Mesodermal cell (in vitro differentiated cells): ENCODE data around the gene GHSR. TPM values are rescaled to one million over a fixed set of nuclear protein-coding genes. Genes with fewer than 3 reads are reported as not detected.
"Not testable (repeated sequence)": the region's sequence is repeated elsewhere in the genome, so short reads cannot be mapped to it uniquely, and the experiment has no call there.

Experiments used
- H3K27ac ChIP-seq: 2 replicates; pipeline ENCODE4 v1.7.0; 2013; ENCODE audit warnings: mild to moderate bottlenecking, low read depth, low read length, moderate library complexity; ENCODE audit not compliant: severe bottlenecking
- H3K36me3 ChIP-seq: 2 replicates; pipeline ENCODE4 v1.7.1; 2013; ENCODE audit warnings: mild to moderate bottlenecking, low read length, moderate library complexity; ENCODE audit not compliant: control insufficient read depth, insufficient read depth
- H3K4me1 ChIP-seq: one replicate; pipeline ENCODE4 v1.7.1; 2013; ENCODE audit warnings: mild to moderate bottlenecking, low read length; ENCODE audit not compliant: insufficient read depth, control insufficient read depth, poor library complexity, severe bottlenecking
- H3K4me3 ChIP-seq: 2 replicates; pipeline ENCODE4 v1.7.0; 2013; ENCODE audit warnings: low read length, control low read depth, mild to moderate bottlenecking; ENCODE audit not compliant: insufficient read depth, poor library complexity, severe bottlenecking; ENCODE audit errors: extremely low read depth
- H3K9me3 ChIP-seq: 2 replicates; pipeline ENCODE4 v1.7.1; 2013; ENCODE audit warnings: mild to moderate bottlenecking, low read length, moderate library complexity; ENCODE audit not compliant: control insufficient read depth
- WGBS, 2 experiments: methylation state at CpG; one replicate each; pipeline ENCODE4 v1.1.5; 2013; ENCODE audit warnings: missing lambda C conversion rate in 2 of 2; ENCODE audit not compliant: insufficient coverage in 2 of 2; 5-methylcytosine and 5-hydroxymethylcytosine counted together
- polyA plus RNA-seq, 2 experiments: library from polyadenylated mRNA; stranded (reverse); fragments of 50-300 nt; gene quantifications; one replicate each; pipeline ENCODE4 v1.2.3, GENCODE V29; 2013

The GHSR gene
- polyA plus RNA-seq (2013, experiment 1 of 2) = not detected
- polyA plus RNA-seq (2013, experiment 2 of 2) = not detected

- Histone ChIP-seq H3K27ac (no peak within 1 kb of the TSS), H3K4me3 (no peak within 1 kb of the TSS), H3K9me3 (no peaks in the 10 kb centered on the region), H3K36me3 (no peaks in the 10 kb centered on the region), H3K4me1 (no peaks in the 10 kb centered on the region)
- WGBS, 2 experiments = 55 to 56% methylated on average over 49 to 60 of the region's 76 CpGs
Measured at GRCh38 chr3:172447611-172448579, at the start of gene GHSR. Gene GHSR (minus strand): TSS chr3:172448456. CDS start chr3:172448413, 43 bp downstream.

- not testable (repeated sequence) for H3K4me3 ChIP-seq, H3K36me3 ChIP-seq
- WGBS, 2 experiments = 0 to 78% methylated on average over 1 to 2 of the region's 4 CpGs
Measured at GRCh38 chr3:172490198-172490669, 42.0 kb upstream of the GHSR start.

DNA sequence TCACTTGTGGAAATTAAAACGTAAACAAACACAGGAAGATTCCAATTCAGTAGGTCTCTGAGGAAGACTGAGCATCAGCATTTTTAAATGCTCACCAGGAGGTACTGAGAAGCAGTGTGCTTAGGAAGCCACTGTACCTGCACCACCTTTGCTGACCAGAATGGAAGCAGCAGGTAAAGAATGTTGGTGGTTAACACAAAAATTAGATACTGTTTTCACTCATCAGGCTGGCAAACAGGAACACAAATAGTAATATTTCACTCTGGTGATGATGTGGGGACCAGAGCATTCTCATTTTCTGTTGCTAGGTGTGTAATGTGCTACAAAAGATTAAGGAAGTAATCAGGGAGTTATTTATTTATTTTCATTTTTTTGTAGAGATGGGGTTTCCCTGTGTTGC lies 29.9 kb upstream of the GHSR start:
- H3K27ac ChIP-seq = no peak overlapping the region
- H3K4me3 ChIP-seq = no peak overlapping the region
- no peaks in the 10 kb centered on the region for H3K36me3 ChIP-seq
- WGBS, 2 experiments = 77 to 100% methylated on average over 1 of the region's 1 CpG
- no peaks in the 10 kb centered on the region for H3K4me1 ChIP-seq
- H3K9me3 ChIP-seq = no peaks in the 10 kb centered on the region

More at GRCh38 chr3:172490198-172490669, 42.0 kb upstream of the GHSR start:
- not testable (repeated sequence) for H3K27ac ChIP-seq, H3K4me1 ChIP-seq, H3K9me3 ChIP-seq

DNA sequence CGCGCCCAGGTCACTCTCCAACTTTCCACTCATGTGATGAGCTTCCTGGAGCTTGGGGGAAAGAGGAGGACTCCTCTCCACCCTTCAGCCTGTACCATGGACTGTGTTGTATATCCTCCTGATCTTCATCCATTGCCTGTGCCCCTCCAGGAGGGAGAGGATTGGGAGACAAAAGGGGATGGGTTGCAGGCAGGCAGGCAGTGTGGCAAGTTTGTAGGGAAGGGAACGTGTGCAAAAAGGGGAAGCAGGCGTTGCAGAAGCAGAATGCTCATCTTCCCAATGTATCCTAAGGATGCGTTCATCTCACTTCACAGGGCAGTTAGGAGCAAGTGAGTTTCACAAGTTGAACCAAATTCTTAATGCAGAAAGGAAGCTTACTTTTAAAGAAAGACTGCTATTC lies 28.1 kb upstream of the GHSR start:
- Histone ChIP-seq H3K9me3 (no peaks in the 10 kb centered on the region), H3K4me1 (no peaks in the 10 kb centered on the region), H3K27ac (no peak overlapping the region), H3K36me3 (no peaks in the 10 kb centered on the region), H3K4me3 (no peak overlapping the region)
- WGBS, 2 experiments = 94 to 96% methylated on average over 3 to 4 of the region's 5 CpGs

DNA sequence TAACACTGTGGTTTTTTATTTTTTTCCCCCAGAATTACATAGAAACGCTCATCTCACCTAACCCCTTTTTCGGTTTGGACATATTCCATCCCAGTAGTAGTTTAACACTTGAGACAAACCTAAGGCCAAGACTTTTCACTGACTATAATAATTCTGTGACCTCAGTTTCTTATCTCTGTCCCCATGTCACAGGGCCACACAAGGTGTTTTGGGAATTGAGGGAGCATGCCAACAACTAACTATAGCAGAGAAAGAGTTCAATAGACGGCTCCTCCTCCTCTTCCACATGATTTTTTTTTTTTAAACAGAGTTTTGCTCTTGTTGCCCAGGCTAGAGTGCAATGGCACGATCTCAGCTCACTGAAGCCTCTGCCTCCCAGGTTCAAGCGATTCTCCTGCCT lies 27.4 kb upstream of the GHSR start:
- Histone ChIP-seq H3K27ac (no peak overlapping the region), H3K9me3 (no peaks in the 10 kb centered on the region), H3K4me3 (no peak overlapping the region), H3K4me1 (no peaks in the 10 kb centered on the region), H3K36me3 (no peaks in the 10 kb centered on the region)
- WGBS, 2 experiments = 91 to 100% methylated on average over 4 to 5 of the region's 5 CpGs

- H3K36me3 ChIP-seq = no peaks in the 10 kb centered on the region
- H3K27ac ChIP-seq = no peak overlapping the region
- H3K4me1 ChIP-seq = peaks cover 18% of the 10 kb centered on the region
- no peaks in the 10 kb centered on the region for H3K9me3 ChIP-seq
- no CpG with 5 or more reads among the region's 1 CpG for WGBS, 2 experiments
- H3K4me3 ChIP-seq = no peak overlapping the region
Measured at GRCh38 chr3:172471903-172472302, 23.6 kb upstream of the GHSR start.

- Histone ChIP-seq H3K27ac (no peak overlapping the region), H3K4me1 (peaks cover 19% of the 10 kb centered on the region)
- WGBS, 2 experiments = no CpG with 5 or more reads among the region's 1 CpG
Measured at GRCh38 chr3:172470588-172470987, 22.3 kb upstream of the GHSR start.

DNA sequence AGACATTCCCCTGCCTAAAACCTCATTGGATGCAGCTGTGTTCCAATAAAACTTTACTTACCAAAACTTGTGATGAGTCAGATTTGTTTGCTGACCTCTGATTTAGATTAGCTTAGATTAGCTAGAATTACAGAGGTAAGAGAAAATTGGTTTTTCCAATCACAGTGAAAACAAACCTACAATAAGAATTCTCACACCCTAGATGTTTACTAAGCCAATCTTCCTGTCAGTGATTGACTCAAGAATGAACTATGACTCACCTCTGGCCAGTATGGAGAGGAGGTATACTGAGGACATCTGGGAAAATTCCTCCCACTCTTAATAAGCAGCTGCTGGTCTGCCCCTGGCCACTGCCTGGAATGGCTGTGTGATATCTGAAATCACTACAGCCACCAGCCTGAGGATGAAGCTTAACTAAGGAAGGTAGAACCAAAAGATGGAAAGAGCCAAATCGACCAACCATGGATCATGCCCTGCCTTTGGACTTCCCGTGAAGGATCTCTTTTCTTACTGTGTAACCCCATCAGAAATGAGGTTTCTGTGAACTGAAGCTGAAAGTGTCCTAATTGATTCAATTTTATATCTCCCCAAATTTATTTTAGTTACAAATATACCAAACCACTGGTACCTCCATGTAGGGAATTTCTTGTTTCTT lies 19.0 kb upstream of the GHSR start:
- peaks cover 19% of the 10 kb centered on the region for H3K4me1 ChIP-seq
- WGBS, 2 experiments = 100% methylated on average over 1 of the region's 2 CpGs; no CpG with 5 or more reads in 1 of the 2 experiments
- no peaks in the 10 kb centered on the region for H3K36me3 ChIP-seq
- no peak overlapping the region for H3K4me3 ChIP-seq
- H3K9me3 ChIP-seq = no peaks in the 10 kb centered on the region
- peak overlapping the region; percentile 39 for H3K27ac ChIP-seq

More at GRCh38 chr3:172470588-172470987, 22.3 kb upstream of the GHSR start:
- Histone ChIP-seq H3K4me3 (no peak overlapping the region), H3K9me3 (no peaks in the 10 kb centered on the region), H3K36me3 (no peaks in the 10 kb centered on the region)

DNA sequence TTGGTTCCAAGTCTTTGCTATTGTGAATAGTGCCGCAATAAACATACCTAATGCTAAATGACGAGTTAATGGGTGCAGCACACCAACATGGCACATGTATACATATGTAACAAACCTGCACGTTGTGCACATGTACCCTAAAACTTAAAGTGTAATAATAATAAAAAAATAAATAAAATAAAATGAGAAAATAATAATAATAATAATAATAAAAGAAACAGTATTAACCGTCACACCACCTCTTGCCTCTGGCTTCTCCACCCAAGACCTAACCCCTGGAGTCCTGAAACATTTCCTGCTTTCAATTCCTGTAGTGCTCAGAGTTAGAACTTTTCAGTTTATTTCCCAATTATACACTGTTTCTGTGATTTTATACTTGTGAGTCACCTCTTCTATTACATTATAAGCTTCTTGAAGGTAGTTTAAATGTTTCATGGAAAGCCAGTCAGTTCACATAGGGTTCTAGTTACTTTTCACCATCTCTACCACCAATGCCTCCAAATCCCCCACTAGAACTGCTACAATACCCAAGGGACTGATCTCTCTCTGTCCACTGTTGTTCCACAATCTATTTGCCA lies 18.4 kb upstream of the GHSR start:
- peaks cover 19% of the 10 kb centered on the region for H3K4me1 ChIP-seq
- no peak overlapping the region for H3K4me3 ChIP-seq
- H3K27ac ChIP-seq = peak overlapping the region; percentile 2
- no peaks in the 10 kb centered on the region for H3K9me3 ChIP-seq
- H3K36me3 ChIP-seq = no peaks in the 10 kb centered on the region
- no CpG with 5 or more reads among the region's 4 CpGs for WGBS, 2 experiments

DNA sequence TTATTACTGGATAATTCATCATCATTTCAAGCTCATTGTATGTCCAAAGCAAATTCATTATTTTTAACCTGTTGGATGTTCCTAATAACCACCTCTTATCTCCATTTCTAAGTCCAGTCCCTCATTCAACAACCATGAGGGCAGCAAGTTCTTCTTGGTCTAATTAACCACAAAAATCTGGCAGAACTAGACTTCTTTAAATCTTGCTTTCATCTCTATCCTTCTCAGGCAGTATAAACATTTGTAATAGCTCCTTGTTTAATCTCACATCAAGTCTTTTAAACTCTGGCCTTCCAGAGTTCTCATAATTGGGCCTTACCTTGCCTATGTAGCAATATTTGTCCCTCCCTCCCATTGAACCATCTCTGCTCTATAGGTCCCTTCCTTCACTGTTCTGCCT lies 17.0 kb upstream of the GHSR start:
- Histone ChIP-seq H3K36me3 (no peaks in the 10 kb centered on the region), H3K27ac (no peak overlapping the region), H3K4me1 (peaks cover 19% of the 10 kb centered on the region), H3K9me3 (no peaks in the 10 kb centered on the region), H3K4me3 (no peak overlapping the region)
